Measurements from ENCODE around the gene MAFF. TPM values are rescaled to one million over a fixed set of nuclear protein-coding genes. Genes with fewer than 3 reads are reported as not detected.

The MAFF gene
- total and polyA plus RNA-seq, 2 donors (not counting 1 experiment from before 2014, with no cell fraction given), result 8.8 to 26.3 TPM

DNA sequence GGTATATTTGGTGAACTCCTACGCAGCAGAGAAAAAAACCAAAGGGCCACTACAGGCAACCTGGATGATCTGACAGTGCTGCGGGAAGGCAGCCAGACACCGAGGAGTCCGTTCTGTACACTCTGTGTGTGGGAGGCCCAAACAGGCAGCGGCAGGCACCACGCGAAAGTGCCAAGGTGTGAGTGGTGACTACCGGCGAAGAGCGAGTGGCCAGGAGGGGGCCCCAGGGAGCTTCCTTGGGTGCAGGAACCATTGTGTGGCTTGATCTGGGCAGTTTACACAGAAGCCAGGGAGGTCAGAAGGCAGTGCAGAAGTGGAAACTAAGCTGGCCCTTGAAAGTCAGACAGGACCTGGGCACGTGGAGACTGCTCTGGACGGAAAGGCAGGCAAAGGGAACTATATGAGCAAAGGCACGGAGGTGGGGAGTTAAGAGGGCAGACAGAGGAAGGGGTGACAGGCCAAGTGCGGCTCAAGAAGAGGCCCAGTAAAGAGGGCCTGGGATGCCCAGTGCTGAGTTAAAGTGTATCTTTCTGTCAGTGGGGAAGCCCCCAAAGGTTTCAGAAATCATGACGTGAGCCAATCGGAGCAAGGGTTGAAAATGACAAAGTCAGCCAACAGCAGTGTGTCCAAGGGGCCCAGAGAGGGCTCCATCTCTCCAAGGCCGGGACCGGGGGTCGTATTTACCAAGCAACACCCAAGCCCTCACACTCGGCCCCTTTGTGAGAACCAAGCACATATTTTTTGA is 60.4 kb downstream of the MAFF start:
- H3K79me2 ChIP-seq (ENCODE audit: control insufficient read depth, insufficient read depth, low read length), result peaks cover 68% of the 10 kb centered on the region
- H3K4me2 ChIP-seq (ENCODE audit: extremely low read depth, insufficient read depth, low read length), result no peak overlapping the region
- H3K9ac ChIP-seq (ENCODE audit: insufficient read depth, low read length), result no peak overlapping the region
- peak in 1 of 2 donors; percentile 34 for DNase-seq (ENCODE audit: low read depth in 2 of 2)
- peaks cover 2% of the 10 kb centered on the region for H3K36me3 ChIP-seq (ENCODE audit: control insufficient read depth, insufficient read depth, low read length)
- H3K9me3 ChIP-seq (ENCODE audit: control insufficient read depth, insufficient read depth, low read depth, low read length), result no peaks in the 10 kb centered on the region
- peaks cover 19% of the 10 kb centered on the region for H3K4me1 ChIP-seq (ENCODE audit: control insufficient read depth, extremely low read depth, insufficient read depth, low read length)
- no peak overlapping the region for H3K4me3 ChIP-seq (replicated peaks in 1 of 4; ENCODE audit: control extremely low read depth in 1 of 4, insufficient read depth in 1 of 4, low read depth in 3 of 4, low read length in 4 of 4)
- no peaks in the 10 kb centered on the region for H4K20me1 ChIP-seq (ENCODE audit: control insufficient read depth, extremely low read depth, insufficient read depth, low read length)
- no peak for TF ChIP-seq EZH2 (IDR thresholded peaks at IDR 0.05; ENCODE audit: low read length, missing control alignments)
- TF ChIP-seq, protein P1, sequence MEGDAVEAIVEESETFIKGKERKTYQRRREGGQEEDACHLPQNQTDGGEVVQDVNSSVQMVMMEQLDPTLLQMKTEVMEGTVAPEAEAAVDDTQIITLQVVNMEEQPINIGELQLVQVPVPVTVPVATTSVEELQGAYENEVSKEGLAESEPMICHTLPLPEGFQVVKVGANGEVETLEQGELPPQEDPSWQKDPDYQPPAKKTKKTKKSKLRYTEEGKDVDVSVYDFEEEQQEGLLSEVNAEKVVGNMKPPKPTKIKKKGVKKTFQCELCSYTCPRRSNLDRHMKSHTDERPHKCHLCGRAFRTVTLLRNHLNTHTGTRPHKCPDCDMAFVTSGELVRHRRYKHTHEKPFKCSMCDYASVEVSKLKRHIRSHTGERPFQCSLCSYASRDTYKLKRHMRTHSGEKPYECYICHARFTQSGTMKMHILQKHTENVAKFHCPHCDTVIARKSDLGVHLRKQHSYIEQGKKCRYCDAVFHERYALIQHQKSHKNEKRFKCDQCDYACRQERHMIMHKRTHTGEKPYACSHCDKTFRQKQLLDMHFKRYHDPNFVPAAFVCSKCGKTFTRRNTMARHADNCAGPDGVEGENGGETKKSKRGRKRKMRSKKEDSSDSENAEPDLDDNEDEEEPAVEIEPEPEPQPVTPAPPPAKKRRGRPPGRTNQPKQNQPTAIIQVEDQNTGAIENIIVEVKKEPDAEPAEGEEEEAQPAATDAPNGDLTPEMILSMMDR (conservative IDR thresholded peaks at IDR 0.05 in 1 of 2, IDR thresholded peaks at IDR 0.05 in 1 of 2; ENCODE audit: low read depth in 1 of 2, low read length in 2 of 2), result peak; percentile 31 to 44
- no peak overlapping the region for H3K27ac ChIP-seq (ENCODE audit: insufficient read depth, low read length)
- no peak overlapping the region for H2AFZ ChIP-seq (ENCODE audit: low read length)
- no peaks in the 10 kb centered on the region for H3K27me3 ChIP-seq (ENCODE audit: control insufficient read depth, insufficient read depth, low read length)

DNA sequence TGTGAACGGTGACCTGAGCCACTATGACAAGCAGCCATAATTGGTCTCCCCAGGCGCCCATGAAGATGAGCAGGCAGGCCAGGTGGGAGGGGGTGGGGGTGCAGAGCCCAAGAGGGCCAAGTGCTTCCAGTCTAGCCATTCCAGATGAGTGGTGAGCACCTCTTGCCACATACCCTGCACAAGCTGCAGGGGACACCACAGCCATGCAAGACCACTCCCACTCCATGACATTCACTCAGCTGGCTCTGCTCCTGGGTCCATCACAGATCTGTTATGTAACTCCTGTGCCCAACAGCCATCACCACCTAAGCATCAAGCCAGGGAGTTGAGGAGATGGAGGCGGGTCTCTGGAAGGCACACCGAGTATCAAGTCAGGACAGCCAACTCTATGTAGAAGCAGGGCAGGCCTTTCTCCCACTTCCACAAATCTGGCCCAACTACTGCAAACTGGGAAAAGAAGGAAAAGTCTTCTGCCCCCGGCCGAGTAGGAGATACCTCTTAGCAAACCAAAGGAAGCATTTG is 62.6 kb downstream of the MAFF start:
- Histone ChIP-seq H3K4me2 (ENCODE audit: extremely low read depth, insufficient read depth, low read length) (no peak overlapping the region), H4K20me1 (ENCODE audit: control insufficient read depth, extremely low read depth, insufficient read depth, low read length) (no peaks in the 10 kb centered on the region), H3K4me1 (ENCODE audit: control insufficient read depth, extremely low read depth, insufficient read depth, low read length) (peaks cover 10% of the 10 kb centered on the region), H2AFZ (ENCODE audit: low read length) (no peak overlapping the region), H3K9me3 (ENCODE audit: control insufficient read depth, insufficient read depth, low read depth, low read length) (no peaks in the 10 kb centered on the region), H3K9ac (ENCODE audit: insufficient read depth, low read length) (no peak overlapping the region), H3K36me3 (ENCODE audit: control insufficient read depth, insufficient read depth, low read length) (peaks cover 2% of the 10 kb centered on the region), H3K4me3 (replicated peaks in 1 of 4; ENCODE audit: control extremely low read depth in 1 of 4, insufficient read depth in 1 of 4, low read depth in 3 of 4, low read length in 4 of 4) (no peak overlapping the region), H3K27ac (ENCODE audit: insufficient read depth, low read length) (no peak overlapping the region), H3K79me2 (ENCODE audit: control insufficient read depth, insufficient read depth, low read length) (peaks cover 71% of the 10 kb centered on the region), H3K27me3 (ENCODE audit: control insufficient read depth, insufficient read depth, low read length) (no peaks in the 10 kb centered on the region)
- no peak for TF ChIP-seq EZH2 (IDR thresholded peaks at IDR 0.05; ENCODE audit: low read length, missing control alignments)
- TF ChIP-seq, protein P1 (conservative IDR thresholded peaks at IDR 0.05 in 1 of 2, IDR thresholded peaks at IDR 0.05 in 1 of 2; ENCODE audit: low read depth in 1 of 2, low read length in 2 of 2), result no peak
- no peak for DNase-seq (ENCODE audit: low read depth in 2 of 2)

Other genes starting within 250 kb of the MAFF start
- 0.17 and 0.26 TPM in 2 replicates for gene C22orf23, start 248.4 kb upstream of the MAFF start, total RNA-seq
- gene C22orf23, start 248.4 kb upstream of the MAFF start, polyA plus RNA-seq, result 0.37 and 0.43 TPM in 2 replicates
- 31.9 and 47.3 TPM in 2 replicates for gene POLR2F, start 248.3 kb upstream of the MAFF start, total RNA-seq
- 82.0 and 109 TPM in 2 replicates for gene POLR2F, start 248.3 kb upstream of the MAFF start, polyA plus RNA-seq
- not detected in 2 replicates for gene SOX10, start 217.4 kb upstream of the MAFF start, total RNA-seq
- gene SOX10, start 217.4 kb upstream of the MAFF start, polyA plus RNA-seq, result not detected in 2 replicates
- gene PICK1, start 144.6 kb upstream of the MAFF start, total RNA-seq, result 5.9 and 7.8 TPM in 2 replicates
- 7.8 and 11.1 TPM in 2 replicates for gene PICK1, start 144.6 kb upstream of the MAFF start, polyA plus RNA-seq
- gene SLC16A8, start 117.8 kb upstream of the MAFF start, total RNA-seq, result under 0.01 and 0.26 TPM in 2 replicates
- not detected in 2 replicates for gene SLC16A8, start 117.8 kb upstream of the MAFF start, polyA plus RNA-seq
- gene BAIAP2L2, start 91.3 kb upstream of the MAFF start, total RNA-seq, result 0.26 and 0.83 TPM in 2 replicates
- gene BAIAP2L2, start 91.3 kb upstream of the MAFF start, polyA plus RNA-seq, result 0.16 and 0.77 TPM in 2 replicates
- 24.9 and 29.9 TPM in 2 replicates for gene PLA2G6, start 20.2 kb upstream of the MAFF start, total RNA-seq
- 4.4 and 4.8 TPM in 2 replicates for gene PLA2G6, start 20.2 kb upstream of the MAFF start, polyA plus RNA-seq
- 19.5 and 28.2 TPM in 2 replicates for gene TMEM184B, start 71.0 kb downstream of the MAFF start, total RNA-seq
- 37.2 and 40.3 TPM in 2 replicates for gene TMEM184B, start 71.0 kb downstream of the MAFF start, polyA plus RNA-seq
- gene CSNK1E, start 115.4 kb downstream of the MAFF start, total RNA-seq, result 85.0 and 99.3 TPM in 2 replicates
- gene CSNK1E, start 115.4 kb downstream of the MAFF start, polyA plus RNA-seq, result 121 and 145 TPM in 2 replicates

All from fibroblast of lung (primary cell).